ENCODE measurements around the gene USP6NL. TPM values are rescaled to one million over a fixed set of nuclear protein-coding genes. Genes with fewer than 3 reads are reported as not detected.

Gene USP6NL
- total RNA-seq, 1 experiment from 2014 or later = 38.7 TPM

DNA sequence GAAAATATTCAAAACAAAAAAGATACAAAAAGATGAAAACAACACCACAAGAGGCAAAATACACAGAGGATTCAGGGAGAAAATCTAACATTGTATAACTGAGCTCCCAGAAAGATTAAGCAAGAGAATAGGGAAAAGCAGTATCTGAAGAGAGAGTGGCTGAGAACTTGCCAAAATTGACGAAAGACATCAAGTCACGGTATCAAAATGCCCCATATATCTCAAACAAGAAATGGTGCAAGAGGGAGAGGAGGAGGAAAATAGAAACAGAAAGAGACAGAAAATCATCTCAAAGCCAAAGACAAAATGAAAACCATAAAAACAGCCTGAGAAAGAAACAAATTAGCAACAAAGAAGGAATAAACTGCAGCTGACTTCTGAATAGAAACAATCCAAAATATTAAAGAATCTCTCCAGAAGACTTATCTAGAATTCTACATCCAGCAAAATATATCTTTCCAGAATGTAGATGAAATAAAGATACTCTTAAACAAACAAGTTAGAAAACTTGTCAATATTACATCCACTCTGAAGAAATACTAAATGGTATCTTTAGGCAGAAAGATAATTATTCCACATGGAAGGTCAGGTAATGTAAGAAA is 5.5 kb downstream of the USP6NL start:
- Histone ChIP-seq H3K27ac (ENCODE audit: low read depth, low read length, poor library complexity, severe bottlenecking) (peak overlapping the region; percentile 20), H3K36me3 (ENCODE audit: insufficient read depth, low read length, poor library complexity, severe bottlenecking) (no peaks in the 10 kb centered on the region), H3K4me1 (ENCODE audit: insufficient read depth, low read length, poor library complexity, severe bottlenecking) (peaks cover 54% of the 10 kb centered on the region), H3K9me3 (ENCODE audit: low read depth, low read length, poor library complexity, severe bottlenecking) (no peaks in the 10 kb centered on the region), H3K4me3 (ENCODE audit: low read depth, low read length, poor library complexity, severe bottlenecking) (no peak overlapping the region), H3K27me3 (replicated peaks; ENCODE audit: insufficient read depth, low read depth, low read length, poor library complexity) (no peaks in the 10 kb centered on the region)
- TF ChIP-seq, protein P1, sequence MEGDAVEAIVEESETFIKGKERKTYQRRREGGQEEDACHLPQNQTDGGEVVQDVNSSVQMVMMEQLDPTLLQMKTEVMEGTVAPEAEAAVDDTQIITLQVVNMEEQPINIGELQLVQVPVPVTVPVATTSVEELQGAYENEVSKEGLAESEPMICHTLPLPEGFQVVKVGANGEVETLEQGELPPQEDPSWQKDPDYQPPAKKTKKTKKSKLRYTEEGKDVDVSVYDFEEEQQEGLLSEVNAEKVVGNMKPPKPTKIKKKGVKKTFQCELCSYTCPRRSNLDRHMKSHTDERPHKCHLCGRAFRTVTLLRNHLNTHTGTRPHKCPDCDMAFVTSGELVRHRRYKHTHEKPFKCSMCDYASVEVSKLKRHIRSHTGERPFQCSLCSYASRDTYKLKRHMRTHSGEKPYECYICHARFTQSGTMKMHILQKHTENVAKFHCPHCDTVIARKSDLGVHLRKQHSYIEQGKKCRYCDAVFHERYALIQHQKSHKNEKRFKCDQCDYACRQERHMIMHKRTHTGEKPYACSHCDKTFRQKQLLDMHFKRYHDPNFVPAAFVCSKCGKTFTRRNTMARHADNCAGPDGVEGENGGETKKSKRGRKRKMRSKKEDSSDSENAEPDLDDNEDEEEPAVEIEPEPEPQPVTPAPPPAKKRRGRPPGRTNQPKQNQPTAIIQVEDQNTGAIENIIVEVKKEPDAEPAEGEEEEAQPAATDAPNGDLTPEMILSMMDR (conservative IDR thresholded peaks at IDR 0.05; ENCODE audit: low read depth, low read length) = no peak
- no peak for TF ChIP-seq EZH2 (IDR thresholded peaks at IDR 0.05; ENCODE audit: borderline replicate concordance, low read depth, low read length, poor library complexity, severe bottlenecking)
- intact Hi-C loops (cut with micrococcal nuclease; ENCODE audit: unreplicated experiment) = loop anchor here (5.0 kb wide), 1 partner anchor 44 kb away; no protein-coding TSS in a partner anchor
- no TSS peak for BruUV-seq (replicated peaks)
- ChIA-PET POLR2A (ENCODE audit: low non-redundant PET) (no interaction called here), CTCF (no interaction called here)
- no peak for DNase-seq (ENCODE audit: low spot score)

DNA sequence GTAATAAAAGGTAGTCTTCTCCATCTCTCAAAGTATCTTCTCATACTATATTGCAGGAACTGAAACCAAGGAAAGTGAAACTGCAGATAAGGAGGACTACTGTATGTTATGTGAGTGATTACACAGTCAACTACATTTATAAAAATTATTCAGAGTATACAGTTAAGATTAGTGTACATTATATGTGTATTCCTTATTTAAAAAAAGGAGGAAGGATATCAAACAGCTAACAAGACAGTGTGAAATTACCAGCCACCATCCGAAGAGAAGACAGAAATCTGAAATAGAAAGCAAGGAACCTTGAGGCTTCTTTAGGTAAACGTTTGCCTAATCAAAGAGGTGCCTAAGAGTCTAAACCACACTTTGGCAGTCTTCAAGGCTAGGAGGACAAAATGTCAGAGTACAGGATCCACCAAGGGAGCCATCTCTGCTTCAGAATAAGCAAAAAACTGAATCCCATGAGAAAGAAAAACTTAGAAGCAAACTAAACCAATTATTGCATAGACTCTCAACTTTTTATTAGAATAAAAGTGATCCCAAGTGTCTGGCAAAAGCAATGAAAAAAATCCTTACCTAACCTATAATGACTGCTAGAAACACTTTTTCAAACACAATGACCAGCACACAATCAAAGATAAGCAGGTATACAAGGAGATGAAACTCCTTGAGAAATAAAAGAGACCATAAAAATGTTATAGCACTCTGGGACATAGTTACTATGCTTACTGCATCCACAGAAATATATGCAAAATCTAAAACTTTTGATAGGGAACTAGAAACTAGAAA is 6.4 kb downstream of the USP6NL start:
- Histone ChIP-seq H3K27ac (ENCODE audit: low read depth, low read length, poor library complexity, severe bottlenecking) (peak overlapping the region; percentile 13), H3K9me3 (ENCODE audit: low read depth, low read length, poor library complexity, severe bottlenecking) (no peaks in the 10 kb centered on the region), H3K4me1 (ENCODE audit: insufficient read depth, low read length, poor library complexity, severe bottlenecking) (peaks cover 54% of the 10 kb centered on the region), H3K27me3 (replicated peaks; ENCODE audit: insufficient read depth, low read depth, low read length, poor library complexity) (no peaks in the 10 kb centered on the region), H3K36me3 (ENCODE audit: insufficient read depth, low read length, poor library complexity, severe bottlenecking) (no peaks in the 10 kb centered on the region), H3K4me3 (ENCODE audit: low read depth, low read length, poor library complexity, severe bottlenecking) (peak overlapping the region; percentile 12)
- no TSS peak for BruUV-seq (replicated peaks)
- ChIA-PET POLR2A (ENCODE audit: low non-redundant PET) (no interaction called here), CTCF (no interaction called here)
- TF ChIP-seq, protein P1 (conservative IDR thresholded peaks at IDR 0.05; ENCODE audit: low read depth, low read length) = no peak
- no peak for TF ChIP-seq EZH2 (IDR thresholded peaks at IDR 0.05; ENCODE audit: borderline replicate concordance, low read depth, low read length, poor library complexity, severe bottlenecking)
- no peak for DNase-seq (ENCODE audit: low spot score)
- intact Hi-C loops (cut with micrococcal nuclease; ENCODE audit: unreplicated experiment) = loop anchor here (5.0 kb wide), 1 partner anchor 43 kb away; no protein-coding TSS in a partner anchor

DNA sequence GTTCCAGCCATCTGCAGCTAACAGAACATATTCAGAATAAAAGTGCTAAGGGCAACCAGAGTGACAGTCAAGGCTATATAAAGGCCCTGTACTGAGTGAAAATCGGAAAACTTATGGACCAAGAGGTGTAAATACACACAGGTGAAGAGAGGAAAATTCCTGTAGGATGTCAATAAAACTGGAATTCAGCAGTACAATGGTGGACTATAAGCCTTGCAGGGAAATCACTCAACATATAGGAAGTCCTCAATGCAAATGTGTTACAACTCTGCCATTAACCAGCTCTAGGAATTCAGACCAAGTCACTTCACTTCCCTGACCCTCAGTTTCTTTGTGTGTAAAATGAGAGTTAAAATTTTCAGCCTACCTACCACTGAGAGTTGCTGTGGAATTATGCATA is 7.7 kb downstream of the USP6NL start:
- Histone ChIP-seq H3K27me3 (replicated peaks; ENCODE audit: insufficient read depth, low read depth, low read length, poor library complexity) (no peaks in the 10 kb centered on the region), H3K9me3 (ENCODE audit: low read depth, low read length, poor library complexity, severe bottlenecking) (no peaks in the 10 kb centered on the region), H3K4me1 (ENCODE audit: insufficient read depth, low read length, poor library complexity, severe bottlenecking) (peaks cover 54% of the 10 kb centered on the region), H3K4me3 (ENCODE audit: low read depth, low read length, poor library complexity, severe bottlenecking) (no peak overlapping the region), H3K36me3 (ENCODE audit: insufficient read depth, low read length, poor library complexity, severe bottlenecking) (no peaks in the 10 kb centered on the region), H3K27ac (ENCODE audit: low read depth, low read length, poor library complexity, severe bottlenecking) (no peak overlapping the region)
- no TSS peak for BruUV-seq (replicated peaks)
- intact Hi-C loops (cut with micrococcal nuclease; ENCODE audit: unreplicated experiment) = no loop called here
- POLR2A ChIA-PET (ENCODE audit: low non-redundant PET) = no interaction called here
- TF ChIP-seq EZH2 (IDR thresholded peaks at IDR 0.05; ENCODE audit: borderline replicate concordance, low read depth, low read length, poor library complexity, severe bottlenecking) = no peak
- TF ChIP-seq, protein P1 (conservative IDR thresholded peaks at IDR 0.05; ENCODE audit: low read depth, low read length) = no peak
- no peak for DNase-seq (ENCODE audit: low spot score)
- CTCF ChIA-PET = interaction anchor here (0.5 kb wide), 1 partner anchor 43 kb away, joined by 7 read pairs; no protein-coding TSS in a partner anchor

Measured in A673 (cell line).